GM12891 (cell line): ENCODE measurements around the gene NIP7.

ENCODE experiments used
- DNase-seq: peaks from one replicate; pipeline ENCODE4 v3.0.0; 2011; ENCODE audit warnings: low spot score; ENCODE audit not compliant: insufficient read length
- FAIRE-seq: peaks from 2 replicates; lab custom pipeline; 2011; peaks lifted over from hg19 to GRCh38; lab: Jason Lieb, UNC
- PAX5 ChIP-seq: IDR thresholded peaks from 2 replicates; pipeline ENCODE4 v1.6.1; 2011; ENCODE audit warnings: low read length, moderate library complexity, mild to moderate bottlenecking; ENCODE audit not compliant: insufficient read depth, severe bottlenecking
- POLR2A ChIP-seq: IDR thresholded peaks from 2 replicates; pipeline ENCODE4 v1.6.1; 2011; ENCODE audit warnings: low read depth, low read length, control low read depth
- POLR2AphosphoS5 ChIP-seq: IDR thresholded peaks from 2 replicates; pipeline ENCODE4 v1.6.1; 2011; ENCODE audit warnings: low read depth, low read length, control low read depth
- POU2F2 ChIP-seq: IDR thresholded peaks from 2 replicates; pipeline ENCODE4 v1.6.1; 2011; ENCODE audit warnings: low read depth, mild to moderate bottlenecking, control low read depth, low read length, moderate library complexity
- SPI1 ChIP-seq: IDR thresholded peaks from 2 replicates; pipeline ENCODE4 v1.6.1; 2011; ENCODE audit warnings: low read depth, low read length, control low read depth
- TAF1 ChIP-seq: IDR thresholded peaks from 2 replicates; pipeline ENCODE4 v1.6.1; 2011; ENCODE audit warnings: low read depth, low read length, control low read depth

Gene NIP7

DNA sequence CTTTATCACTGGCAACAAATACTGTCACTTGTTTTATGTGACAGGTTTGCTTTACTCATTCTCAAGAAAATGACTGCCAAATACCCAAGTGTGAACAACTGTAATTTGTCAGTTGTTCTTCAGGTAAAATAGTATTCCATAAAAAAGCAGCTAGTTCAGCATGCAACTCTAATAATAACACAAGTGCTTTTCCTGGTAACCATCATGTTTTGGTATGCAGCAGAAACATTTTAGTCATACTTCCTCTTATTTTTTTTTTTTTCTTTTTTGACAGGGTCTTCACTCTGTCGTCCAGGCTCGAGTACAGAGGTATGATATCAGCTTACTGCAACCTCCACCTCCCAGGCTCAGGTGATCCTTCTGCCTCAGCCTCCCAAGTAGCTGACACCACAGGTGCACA, 41.7 kb downstream of the NIP7 start:
- DNase-seq (no peak), FAIRE-seq (no peak)
- TF ChIP-seq PAX5 = no peak
- no peak for TF ChIP-seq POU2F2
- TF ChIP-seq POLR2AphosphoS5 = no peak
- no peak for TF ChIP-seq SPI1
- TF ChIP-seq TAF1 = no peak
- no peak for TF ChIP-seq POLR2A

DNA sequence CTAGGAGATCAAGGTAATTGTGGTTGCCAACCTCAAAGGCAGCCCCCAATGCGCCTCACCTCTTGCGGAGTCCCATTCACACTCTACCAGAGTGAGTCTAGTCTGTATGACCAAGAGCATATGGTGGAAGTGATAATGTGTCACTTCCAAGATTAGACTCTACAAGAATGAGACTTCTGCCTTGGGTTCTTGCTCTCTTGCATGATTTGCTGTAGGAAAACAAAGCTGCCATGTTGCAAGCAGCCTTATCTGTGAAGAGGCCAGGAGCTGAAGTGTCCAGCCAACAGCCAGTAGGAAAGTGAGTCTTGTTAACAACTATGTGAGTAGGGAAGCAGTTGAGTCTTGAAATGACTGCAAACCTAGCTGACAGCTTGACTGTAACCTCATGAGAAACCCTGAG, 42.8 kb downstream of the NIP7 start:
- TF ChIP-seq SPI1 = no peak
- no peak for TF ChIP-seq PAX5
- no peak for TF ChIP-seq POLR2AphosphoS5
- no peak for TF ChIP-seq POU2F2
- no peak for TF ChIP-seq POLR2A
- TF ChIP-seq TAF1 = no peak
- FAIRE-seq (no peak), DNase-seq (no peak)

DNA sequence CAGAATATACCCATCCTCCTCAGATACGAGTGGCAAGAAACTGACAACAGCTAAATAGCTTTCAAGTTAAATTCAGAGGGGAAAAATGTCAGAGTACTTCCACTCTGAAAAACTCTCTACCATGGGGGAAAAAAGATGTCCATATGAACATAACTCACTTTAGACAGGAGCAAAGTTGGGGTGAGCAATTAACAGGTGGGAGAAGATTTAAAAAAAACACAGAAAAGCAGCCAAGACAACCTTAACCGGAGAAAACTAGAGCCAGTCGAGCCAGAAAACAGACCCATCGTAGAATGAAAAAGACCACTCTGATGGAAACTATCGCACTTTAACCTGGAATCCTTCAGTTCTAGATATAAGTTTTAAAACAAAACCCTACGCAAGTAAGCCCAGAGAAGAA, 45.4 kb downstream of the NIP7 start:
- no peak for TF ChIP-seq POU2F2
- TF ChIP-seq SPI1 = no peak
- no peak for TF ChIP-seq TAF1
- TF ChIP-seq PAX5 = no peak
- no peak for TF ChIP-seq POLR2A
- no peak for TF ChIP-seq POLR2AphosphoS5
- FAIRE-seq (no peak), DNase-seq (no peak)

DNA sequence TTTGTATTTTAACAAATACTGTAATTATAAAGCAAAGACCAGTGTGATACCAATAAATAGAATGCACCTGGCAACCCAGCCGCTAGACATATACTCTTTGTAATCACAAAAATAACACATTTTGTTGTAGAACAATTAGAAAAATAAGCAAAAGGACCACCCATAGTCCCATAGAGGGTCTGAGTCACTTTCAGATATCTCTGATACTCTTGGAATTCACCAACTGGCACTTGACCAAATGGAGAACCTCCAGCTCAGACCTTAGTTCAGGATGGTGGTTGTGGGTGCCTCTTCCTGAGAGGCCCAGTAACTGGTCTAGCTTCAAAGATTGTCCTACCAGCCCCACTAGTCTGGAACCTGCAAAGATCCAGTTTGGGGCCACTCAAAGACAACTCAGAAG, 47.0 kb downstream of the NIP7 start:
- DNase-seq = no peak
- no peak for TF ChIP-seq POLR2AphosphoS5
- TF ChIP-seq POU2F2 = no peak
- TF ChIP-seq SPI1 = no peak
- no peak for TF ChIP-seq TAF1
- no peak for TF ChIP-seq PAX5
- TF ChIP-seq POLR2A = no peak
- no peak for FAIRE-seq
